Vagina (tissue), 2 donors: ENCODE data around the gene ACTR8.

Experiments
- POLR2A ChIP-seq, 2 donors: fragments of 450-650 bp; IDR thresholded peaks; one replicate each; pipeline ENCODE4 v1.6.1; 2017; ENCODE audit warnings: antibody characterized with exemption in 2 of 2, mild to moderate bottlenecking in 2 of 2, moderate library complexity in 2 of 2
- POLR2AphosphoS5 ChIP-seq, 2 donors: sonication (generic); formaldehyde crosslinking; IDR thresholded peaks; one replicate each; pipeline ENCODE4 v1.9.0; 2017; ENCODE audit warnings: antibody characterized with exemption in 2 of 2, mild to moderate bottlenecking in 2 of 2, low read depth in 1 of 2; ENCODE audit not compliant: insufficient read depth in 1 of 2
- TF ChIP-seq, protein P1 (sequence below), 3 experiments: fragments of 450-650 bp in 2 of 3; fragments of 200-600 bp in 1 of 3; sonication (generic) in 1 of 3; IDR thresholded peaks; one replicate each; pipeline ENCODE4 v1.5.1; 2017 to 2019; ENCODE audit warnings: antibody characterized with exemption in 3 of 3, mild to moderate bottlenecking in 2 of 3, moderate library complexity in 2 of 3

DNA sequence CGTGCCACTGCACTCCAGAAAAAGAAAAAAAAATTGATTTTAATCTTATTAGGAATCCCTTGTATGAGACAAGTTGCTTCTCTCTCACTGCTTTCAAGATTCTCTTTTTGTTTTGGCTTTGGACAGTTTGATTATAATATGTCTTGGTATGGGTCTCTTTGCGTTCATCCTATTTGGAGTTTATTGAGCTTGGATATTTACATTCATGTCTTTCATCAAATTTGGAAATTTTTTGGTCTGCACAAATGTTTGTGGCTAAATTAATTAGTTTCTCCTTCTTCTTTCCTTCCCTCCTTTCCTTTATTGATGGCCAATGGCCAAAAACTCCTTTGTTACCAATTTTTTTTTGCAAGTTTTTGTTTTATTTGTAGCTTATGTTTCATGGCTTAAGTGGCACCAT is 37.8 kb upstream of the ACTR8 start:
- TF ChIP-seq, protein P1, sequence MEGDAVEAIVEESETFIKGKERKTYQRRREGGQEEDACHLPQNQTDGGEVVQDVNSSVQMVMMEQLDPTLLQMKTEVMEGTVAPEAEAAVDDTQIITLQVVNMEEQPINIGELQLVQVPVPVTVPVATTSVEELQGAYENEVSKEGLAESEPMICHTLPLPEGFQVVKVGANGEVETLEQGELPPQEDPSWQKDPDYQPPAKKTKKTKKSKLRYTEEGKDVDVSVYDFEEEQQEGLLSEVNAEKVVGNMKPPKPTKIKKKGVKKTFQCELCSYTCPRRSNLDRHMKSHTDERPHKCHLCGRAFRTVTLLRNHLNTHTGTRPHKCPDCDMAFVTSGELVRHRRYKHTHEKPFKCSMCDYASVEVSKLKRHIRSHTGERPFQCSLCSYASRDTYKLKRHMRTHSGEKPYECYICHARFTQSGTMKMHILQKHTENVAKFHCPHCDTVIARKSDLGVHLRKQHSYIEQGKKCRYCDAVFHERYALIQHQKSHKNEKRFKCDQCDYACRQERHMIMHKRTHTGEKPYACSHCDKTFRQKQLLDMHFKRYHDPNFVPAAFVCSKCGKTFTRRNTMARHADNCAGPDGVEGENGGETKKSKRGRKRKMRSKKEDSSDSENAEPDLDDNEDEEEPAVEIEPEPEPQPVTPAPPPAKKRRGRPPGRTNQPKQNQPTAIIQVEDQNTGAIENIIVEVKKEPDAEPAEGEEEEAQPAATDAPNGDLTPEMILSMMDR (IDR thresholded peaks at IDR 0.05) = no peak
- no peak for TF ChIP-seq POLR2A (IDR thresholded peaks at IDR 0.05)
- TF ChIP-seq POLR2AphosphoS5 (IDR thresholded peaks at IDR 0.05; ENCODE audit: insufficient read depth in 1 of 2, low read depth in 1 of 2) = no peak
